A549 (cell line): ENCODE measurements around the gene AFMID.

ENCODE experiments used
- CTCF ChIP-seq: fragments of >200 bp; sonication (Bioruptor Twin); formaldehyde crosslinking; IDR thresholded peaks from 3 replicates; pipeline ENCODE4 v1.5.1; 2016
- POLR2A ChIP-seq: IDR thresholded peaks from 2 replicates; pipeline ENCODE4 v1.6.1; 2012; ENCODE audit warnings: mild to moderate bottlenecking, low read length

DNA sequence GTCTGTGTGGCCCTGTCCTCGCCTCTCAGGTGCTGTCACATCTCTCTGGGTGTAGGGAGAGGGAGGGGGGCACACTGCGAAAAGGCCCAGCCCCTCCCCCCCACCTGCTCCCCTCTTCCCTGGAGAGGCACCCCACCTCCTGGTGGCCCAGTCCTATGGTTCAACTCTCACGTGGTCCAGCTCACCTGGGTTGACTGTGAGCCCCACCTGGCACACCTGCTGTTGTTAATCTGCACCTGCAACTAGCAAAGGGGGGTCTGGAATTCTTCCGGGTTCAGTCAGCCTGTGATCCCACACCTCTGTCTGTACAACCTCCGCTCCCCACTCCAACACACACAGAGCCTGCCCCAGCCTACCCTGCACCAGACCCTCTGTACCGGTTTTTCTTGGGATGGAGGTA is 20.7 kb upstream of the AFMID start:
- TF ChIP-seq CTCF: no peak
- TF ChIP-seq POLR2A: no peak
